Left renal cortex interstitium (tissue), 4 donors: ENCODE data around the gene AHCYL2. TPM values are rescaled to one million over a fixed set of nuclear protein-coding genes. Genes with fewer than 3 reads are reported as not detected.
"Not testable (repeated sequence)": the region's sequence is repeated elsewhere in the genome, so short reads cannot be mapped to it uniquely, and the experiment has no call there.

Experiments used
- DNase-seq, 4 donors: peaks; one replicate each; pipeline ENCODE4 v3.0.0-alpha.2; 2013; ENCODE audit warnings: low read depth in 4 of 4, low spot score in 2 of 4, missing footprints in 1 of 4
- polyA plus RNA-seq, 4 donors: library from polyadenylated mRNA; unstranded; fragments of 120-200 nt; gene quantifications; one replicate each; pipeline ENCODE4 v1.2.1, GENCODE V29; 2013; ENCODE audit not compliant: insufficient read length in 4 of 4

The AHCYL2 gene
- polyA plus RNA-seq, 4 donors = 24.6 to 33.1 (median 28.2) TPM

DNA sequence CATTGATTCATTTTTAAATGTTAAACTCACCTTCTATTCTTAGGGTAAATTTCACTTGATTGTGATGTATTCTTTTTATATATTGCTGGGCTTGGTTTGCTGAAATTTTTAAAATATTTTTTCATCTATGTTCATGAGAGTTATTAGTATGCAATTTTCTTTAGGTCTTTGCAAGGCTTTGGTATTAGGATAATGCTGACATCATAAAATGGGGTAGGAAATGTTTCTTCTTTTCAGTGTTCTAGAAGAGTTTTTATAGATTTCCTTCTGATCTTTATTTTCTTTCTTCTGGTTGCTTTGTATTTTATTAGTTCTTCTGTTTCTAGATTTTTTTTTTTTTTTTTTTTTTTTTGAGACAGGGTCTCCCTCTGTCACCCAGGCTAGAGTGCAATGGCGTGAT, 56.3 kb downstream of the AHCYL2 start:
- no peak for DNase-seq

DNA sequence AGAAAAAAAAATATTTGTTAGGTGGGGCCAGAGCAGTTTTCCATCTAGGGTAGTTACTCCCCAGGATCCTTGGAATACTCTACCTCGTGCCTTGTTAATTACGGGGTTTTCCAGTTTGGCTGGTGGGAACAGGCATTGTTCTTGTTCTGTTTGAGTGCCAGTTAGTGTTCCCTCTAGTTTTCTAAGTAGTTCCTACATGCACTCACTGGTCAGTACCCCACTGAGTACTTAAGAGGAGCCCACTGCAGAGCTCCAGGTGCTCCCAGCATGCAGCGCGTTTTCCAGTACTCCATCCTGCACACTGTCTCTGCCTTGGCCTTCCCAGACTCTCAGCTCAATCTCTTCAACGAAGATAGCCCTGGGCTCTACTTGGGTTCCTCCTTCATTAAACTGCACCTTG, 58.0 kb downstream of the AHCYL2 start:
- DNase-seq = no peak

GRCh38 chr7:129283936-129284335, 59.1 kb downstream of the AHCYL2 start:
- DNase-seq = no peak

- DNase-seq = peak in 1 of 4 donors; percentile 2
These were observed 60.3 kb downstream of the AHCYL2 start for GRCh38 chr7:129285111-129285510.

DNA sequence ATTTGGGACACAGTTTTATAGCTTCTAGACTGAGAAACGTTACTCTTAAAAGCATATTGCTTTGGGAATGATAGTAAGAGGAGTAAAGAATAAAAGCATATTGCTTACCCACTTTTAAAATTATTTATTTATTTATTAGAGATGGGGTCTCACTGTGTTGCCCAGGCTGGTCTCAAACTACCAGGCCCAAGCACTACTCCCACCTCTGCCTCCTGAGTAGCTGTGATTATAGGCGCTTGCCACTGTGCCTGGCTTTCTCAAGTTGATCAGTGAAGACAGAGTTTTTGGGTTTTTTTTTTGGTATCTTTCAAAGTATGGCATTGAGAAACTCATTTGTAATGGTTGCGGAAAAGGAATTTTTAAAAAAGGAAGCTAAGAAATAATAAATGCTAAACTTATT, 68.0 kb downstream of the AHCYL2 start:
- DNase-seq = no peak

DNA sequence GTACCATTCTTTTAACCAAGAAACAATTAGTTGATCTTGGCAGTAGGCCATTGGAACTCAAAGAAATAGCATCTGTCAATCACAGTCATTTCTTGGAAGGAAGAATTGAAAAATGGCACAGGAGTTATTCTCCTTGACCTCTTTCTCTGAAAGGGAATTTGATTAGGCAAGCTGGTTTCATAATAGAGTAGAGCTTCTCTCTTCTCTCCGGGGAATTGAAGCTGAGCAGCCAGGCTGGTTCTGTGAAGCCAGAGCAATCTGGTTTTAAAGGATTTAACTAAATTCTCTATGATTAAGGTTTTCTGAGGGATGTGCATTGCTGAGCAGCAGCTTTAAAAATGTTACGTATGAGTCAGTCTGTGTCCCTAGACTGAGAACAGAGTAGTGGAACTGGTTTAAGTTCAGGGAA, 70.2 kb downstream of the AHCYL2 start:
- DNase-seq = no peak

DNA sequence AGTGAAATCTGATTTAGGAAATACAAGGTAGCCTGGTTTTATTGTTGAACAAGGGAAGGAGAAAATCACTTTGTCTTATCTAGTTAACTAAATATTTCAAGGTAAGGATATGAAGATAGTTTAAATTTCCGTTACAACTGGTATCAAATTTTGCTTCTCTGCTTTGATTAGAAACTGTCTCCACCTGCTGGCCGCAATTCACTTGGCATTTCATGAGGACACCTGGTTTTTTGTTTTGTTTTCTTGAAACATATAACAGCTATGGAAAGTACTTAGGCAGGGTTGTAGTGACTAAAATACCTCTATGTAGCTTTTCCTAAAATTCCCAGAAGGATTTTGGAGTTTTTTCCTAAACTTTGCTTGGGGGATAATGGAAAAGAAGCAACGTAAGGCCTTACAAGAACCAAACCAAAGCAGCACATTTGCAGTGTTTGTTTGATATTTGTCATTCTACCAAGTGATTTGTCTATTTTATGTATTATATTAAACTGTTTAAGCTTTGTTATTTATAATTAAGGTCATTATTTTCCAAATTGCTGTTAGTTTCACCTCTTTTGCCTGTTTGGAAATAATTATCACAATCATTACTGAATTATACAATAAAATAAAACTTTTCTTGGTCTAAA, 73.6 kb downstream of the AHCYL2 start:
- peak in 2 of 4 donors; percentile 16 to 38 for DNase-seq

DNA sequence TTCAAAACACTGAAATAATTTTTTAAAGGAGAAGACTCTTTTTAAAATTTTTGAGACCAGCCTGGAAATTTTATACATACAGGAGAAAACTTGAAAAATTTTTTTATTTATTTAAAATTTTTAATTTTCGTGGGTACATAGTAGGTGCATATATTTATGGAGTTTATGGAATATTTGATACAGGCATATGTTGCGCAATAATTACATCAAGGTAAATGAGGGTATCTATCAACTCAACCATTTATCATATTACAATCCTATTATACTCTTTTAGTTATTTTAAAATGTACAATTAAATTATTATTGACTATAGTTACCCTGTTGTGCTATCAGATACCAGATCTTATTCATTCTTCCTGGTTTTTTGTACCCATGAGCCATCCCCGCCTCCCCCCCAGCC, 75.1 kb downstream of the AHCYL2 start:
- no peak for DNase-seq

DNA sequence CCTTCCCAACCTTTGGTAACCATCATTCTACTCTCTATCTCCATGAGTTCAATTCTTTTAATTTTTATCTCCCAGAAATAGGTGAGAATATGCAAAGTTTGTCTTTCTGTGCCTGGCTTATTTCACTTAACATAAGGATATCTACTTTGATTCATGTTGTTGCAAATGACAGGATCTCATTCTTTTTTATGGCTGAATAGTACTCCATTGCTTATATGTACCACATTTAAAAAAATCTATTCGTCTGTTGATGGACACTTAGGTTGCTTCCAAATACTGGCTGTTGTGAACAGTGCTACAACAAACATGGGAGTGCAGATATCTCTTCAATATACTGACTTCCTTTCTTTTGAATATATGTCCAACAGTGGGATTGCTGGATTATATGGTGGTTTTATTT, 75.5 kb downstream of the AHCYL2 start:
- DNase-seq = not testable (repeated sequence)

- DNase-seq = no peak
These were observed 82.8 kb downstream of the AHCYL2 start for GRCh38 chr7:129307592-129307991.

DNA sequence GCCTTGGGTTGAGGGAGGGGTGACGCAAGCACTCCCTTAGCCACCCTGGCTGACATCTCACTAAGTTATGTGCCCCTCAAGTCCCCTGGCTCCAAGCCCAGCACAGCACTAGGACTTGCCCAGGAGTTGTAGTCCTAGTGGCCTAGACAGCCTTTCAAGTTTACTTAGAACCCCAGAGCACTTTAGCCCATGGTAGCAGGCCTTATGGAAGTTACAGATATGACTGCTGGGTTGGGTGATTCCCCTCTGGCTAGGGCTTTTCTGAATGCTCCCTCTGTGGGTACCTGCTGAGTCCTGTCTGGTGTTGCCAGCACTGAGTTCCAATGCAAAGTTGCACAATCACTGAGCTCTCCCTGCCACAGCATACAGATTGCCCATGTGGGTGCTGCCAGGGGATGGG, 83.2 kb downstream of the AHCYL2 start:
- no peak for DNase-seq

- no peak for DNase-seq
These were observed 86.6 kb downstream of the AHCYL2 start for GRCh38 chr7:129311429-129311828.

- no peak for DNase-seq
These were observed 88.5 kb downstream of the AHCYL2 start for GRCh38 chr7:129313282-129313681.

DNA sequence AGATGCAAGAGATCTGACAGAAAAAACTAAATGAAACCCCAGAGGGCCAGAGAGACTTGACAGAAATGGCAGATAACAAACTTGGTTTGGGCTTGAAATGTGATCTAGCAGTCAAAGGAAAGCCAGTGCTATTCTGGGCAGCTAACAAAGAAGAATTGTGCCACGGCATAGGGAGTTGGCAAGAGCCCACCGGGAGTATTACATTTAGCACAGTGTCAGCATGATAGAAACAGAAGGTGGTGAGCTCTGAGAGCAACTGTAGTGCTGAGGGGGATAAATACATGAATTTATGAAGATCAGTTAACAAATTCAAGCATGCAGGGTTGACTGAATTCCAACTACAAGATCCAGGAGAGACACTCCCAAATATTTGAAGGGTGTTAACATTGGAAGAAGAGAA, 91.1 kb downstream of the AHCYL2 start:
- DNase-seq = peak in 1 of 4 donors; percentile 2

- DNase-seq = no peak
These were observed 92.6 kb downstream of the AHCYL2 start for GRCh38 chr7:129317450-129317849.

- no peak for DNase-seq
These were observed 102.2 kb downstream of the AHCYL2 start for GRCh38 chr7:129327076-129327475.

DNA sequence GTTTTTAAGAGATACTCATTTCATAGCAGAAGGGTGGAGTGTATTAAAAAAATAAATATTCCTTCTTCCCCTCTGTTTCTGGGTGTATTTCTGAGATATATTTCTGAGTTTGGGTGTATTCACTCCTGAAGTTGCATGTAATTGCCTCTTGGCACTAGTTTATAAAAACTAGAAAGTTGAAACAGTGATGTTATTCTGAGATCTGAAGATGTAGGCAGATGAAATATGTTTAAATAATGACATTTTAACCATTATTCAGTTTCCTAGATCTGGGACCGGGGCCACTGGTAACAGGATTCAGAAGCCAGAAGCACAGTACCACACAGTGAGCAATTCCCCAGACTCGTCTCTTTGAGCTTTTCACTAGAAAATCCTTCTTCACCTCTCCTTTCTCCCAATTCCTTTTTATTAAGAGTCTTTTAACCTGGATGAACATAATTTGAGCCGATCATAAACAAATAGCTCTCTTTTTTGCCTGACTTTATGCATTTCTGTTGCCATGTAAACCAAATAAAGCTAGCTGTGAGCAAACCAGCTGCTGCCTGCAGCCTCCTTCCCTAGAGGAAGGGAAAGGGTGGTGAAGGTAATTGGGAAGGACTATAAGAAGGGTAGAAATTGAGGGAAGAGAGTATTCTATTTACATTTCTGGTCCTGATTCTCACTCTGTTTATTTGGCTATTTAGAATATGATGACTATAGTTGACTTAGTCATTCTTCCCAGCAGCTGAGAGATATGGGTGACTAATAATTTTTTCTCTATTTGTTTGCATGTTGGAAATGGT, 107.6 kb downstream of the AHCYL2 start:
- DNase-seq = no peak

- DNase-seq = no peak
These were observed 109.6 kb downstream of the AHCYL2 start for GRCh38 chr7:129334473-129334872.

- no peak for DNase-seq
These were observed 113.6 kb downstream of the AHCYL2 start for GRCh38 chr7:129338450-129338849.

DNA sequence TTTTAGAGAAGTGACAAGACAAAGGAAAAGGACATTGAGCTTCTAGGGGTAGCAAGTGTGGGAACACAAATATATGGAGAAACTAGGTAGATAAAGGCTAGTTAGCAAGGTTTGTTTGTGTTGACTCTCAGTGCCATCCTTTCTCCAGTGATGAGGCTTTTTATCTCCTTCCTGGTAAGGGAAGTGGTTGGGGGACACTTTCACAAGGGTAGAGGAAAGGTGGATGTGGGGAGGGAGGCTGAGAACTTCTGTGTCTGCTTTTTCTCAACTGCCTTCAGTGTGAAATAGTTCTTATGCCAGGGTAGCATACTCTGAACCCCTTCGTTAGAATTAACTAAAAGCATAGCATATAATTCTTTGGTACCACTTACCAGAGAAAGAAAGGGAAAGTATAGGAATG, 116.4 kb downstream of the AHCYL2 start:
- no peak for DNase-seq

DNA sequence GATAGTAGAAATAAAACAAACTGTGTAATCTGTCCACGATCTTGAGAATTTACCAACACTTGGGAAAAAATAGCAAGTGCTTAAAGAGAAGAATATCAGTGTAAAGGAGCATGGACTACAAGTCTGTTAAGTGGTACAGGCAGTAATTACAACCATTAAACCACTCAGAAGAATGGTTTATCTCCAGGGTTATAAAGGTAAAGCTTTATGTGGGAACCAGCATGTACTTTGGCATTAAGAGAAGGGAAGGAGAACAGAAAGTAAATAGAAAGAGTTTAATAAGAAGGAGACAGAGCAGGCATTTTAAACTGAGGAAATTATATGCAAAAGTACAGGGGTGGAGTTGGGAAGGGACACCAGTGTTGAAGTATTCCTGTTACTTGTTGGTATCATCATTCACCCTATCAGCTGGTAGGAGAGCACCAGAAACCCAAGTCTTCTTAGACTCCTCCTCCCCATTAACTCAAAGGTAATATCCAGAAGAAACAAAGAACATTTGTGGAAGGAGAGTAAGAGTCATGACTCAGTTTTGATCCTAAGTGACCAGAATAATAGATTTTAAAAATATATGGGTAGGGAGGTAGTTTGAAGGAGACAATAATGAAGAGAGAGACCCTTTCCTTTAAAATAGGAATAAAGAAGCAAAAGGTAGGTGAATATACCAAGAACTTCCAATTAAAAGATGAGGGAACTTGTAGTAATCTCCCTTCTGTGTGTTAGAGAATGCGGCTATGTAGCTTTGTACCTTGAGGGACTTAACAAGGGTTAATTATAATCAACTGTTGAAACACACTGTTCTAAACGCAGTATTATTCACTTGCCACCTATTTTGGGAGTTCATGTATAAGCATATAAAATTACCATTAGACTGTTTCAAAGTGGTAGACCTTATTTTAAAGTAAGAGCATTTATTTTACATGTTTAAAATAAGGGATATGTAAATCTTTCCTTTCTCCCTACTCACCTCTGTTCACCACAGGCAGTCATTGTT, 117.3 kb downstream of the AHCYL2 start:
- no peak for DNase-seq
